HG03378 (cell line): Measurements from ENCODE around the gene TOM1L2.

Experiments
- ATAC-seq: cut with Tn5 transposase; IDR thresholded peaks from one replicate; pipeline ENCODE4 v1.9.1; 2021; ENCODE audit warnings: mild to moderate bottlenecking, moderate library complexity; ENCODE audit not compliant: unreplicated experiment

The TOM1L2 gene

DNA sequence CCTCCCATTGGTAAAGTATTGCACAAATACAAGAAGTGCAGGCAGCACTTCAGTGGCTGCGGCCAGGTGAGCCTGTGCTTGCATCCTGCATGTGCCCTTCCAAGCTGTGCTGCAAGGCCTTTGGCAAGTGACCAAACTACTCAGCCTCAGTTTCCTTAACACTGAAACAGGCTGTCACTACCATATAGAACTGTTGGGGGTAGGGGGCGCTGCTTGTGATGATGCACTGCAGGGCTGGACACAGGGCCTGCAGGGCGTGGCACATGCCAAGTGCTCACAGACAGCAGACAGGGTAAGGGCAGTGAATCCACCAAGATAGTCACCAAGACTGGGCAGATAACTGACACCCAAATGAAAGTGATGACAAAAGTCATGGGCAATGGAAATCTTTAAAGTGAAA, 69.8 kb downstream of the TOM1L2 start:
- ATAC-seq, result no peak

- no peak for ATAC-seq
These were observed 71.3 kb downstream of the TOM1L2 start for GRCh38 chr17:17900615-17901520.

DNA sequence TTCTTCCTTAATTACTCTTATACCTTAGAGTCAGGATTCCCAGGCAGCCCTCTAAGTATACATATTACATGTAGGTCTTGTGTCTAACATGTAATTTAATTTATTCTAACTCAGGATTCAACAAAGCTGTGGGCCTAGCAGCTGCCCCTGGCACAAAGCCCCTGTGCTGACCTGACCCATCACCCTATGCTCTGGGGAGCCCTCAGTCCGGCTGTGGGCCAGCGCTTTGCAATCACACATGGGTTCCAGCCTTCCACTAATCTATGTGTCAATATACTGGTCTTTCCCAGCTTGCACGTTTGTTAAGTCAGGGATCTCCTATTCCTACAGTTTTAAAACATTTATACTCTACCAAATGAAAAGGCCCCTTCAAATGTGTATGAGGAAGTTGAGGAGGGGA, 72.7 kb downstream of the TOM1L2 start:
- no peak for ATAC-seq

GRCh38 chr17:17898673-17899072, 73.5 kb downstream of the TOM1L2 start:
- no peak for ATAC-seq

DNA sequence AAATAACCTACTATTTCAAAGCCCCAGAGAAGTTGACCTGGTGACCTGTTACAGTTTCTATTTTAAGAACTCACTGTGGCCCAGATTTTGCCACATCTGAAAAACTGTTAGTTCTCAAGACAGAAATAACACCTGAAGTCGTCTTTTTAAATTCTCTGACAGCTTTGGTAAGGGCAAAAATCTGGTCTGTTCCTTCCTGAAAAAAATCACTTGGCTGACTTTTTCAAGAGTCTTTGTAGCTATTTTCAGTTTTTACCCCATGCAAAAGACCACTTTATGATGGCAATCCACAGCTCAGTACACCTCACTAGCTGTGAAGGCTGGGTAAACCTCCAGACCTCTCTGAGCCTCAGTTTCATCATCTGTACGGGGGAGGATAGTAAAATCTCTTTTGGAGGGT, 74.8 kb downstream of the TOM1L2 start:
- no peak for ATAC-seq

DNA sequence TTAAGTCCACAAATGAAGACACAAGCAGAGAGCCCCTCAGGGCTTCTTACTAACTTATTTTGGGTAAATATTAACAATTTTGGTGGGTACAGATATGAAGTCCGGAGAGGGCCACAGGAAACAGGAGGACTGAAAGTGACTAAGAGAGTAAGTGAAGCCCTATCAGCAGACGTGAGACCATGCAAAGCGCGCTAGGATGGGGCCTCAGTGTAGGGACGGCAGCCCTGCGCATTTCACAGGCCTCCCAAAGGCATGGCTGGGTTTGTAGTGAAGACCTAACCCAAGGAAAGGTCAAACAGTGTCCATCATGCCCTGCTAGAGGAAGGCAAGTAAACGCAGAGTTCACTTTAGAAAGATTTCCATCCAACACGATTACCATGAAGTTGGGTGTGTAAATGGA, 75.5 kb downstream of the TOM1L2 start:
- ATAC-seq, result no peak

GRCh38 chr17:17893801-17894644, 78.2 kb downstream of the TOM1L2 start:
- no peak for ATAC-seq

- no peak for ATAC-seq
These were observed 79.5 kb downstream of the TOM1L2 start for GRCh38 chr17:17892731-17893130.

DNA sequence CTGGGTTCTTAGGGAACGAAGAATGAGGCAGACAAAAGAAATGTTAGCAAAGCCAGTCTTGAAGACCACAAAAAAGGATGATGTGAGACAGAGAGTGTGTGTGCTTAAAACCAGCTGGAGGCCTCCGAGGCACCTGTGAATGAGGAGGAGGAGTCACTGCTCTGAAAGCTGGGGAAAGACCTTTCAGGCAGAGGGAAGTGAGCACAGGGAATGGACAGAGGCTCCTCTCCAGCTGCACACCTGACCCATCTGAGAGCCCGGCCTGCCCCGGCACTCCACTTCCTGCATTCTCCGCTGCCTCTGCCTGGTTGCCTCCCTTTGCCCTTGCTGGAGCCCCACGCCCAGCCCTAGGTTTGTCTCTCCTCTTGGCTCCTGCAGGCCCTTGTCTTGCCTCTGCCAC, 80.2 kb downstream of the TOM1L2 start:
- ATAC-seq, result no peak

- ATAC-seq, result no peak
These were observed 81.1 kb downstream of the TOM1L2 start for GRCh38 chr17:17890773-17891759.

- no peak for ATAC-seq
These were observed 82.3 kb downstream of the TOM1L2 start for GRCh38 chr17:17889922-17890321.

DNA sequence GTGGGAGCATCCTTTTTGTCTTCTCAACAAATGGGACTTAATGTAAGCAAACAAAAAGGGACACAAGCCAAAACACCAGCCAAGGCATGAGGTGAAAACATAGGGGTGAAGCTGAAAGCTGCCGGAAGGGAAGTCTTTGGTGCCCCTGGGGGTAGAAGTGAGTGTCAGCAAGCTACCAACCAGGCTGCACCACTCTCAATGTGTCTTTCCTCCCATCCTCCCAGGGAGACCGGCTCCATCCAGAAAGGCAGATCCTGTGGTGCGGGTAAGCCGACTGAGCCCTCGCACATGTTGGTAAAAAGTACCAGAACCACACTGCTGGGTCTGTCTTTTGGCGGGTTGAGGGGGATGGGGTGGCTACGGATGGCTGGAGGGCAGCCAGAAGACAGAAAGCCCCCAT, 83.4 kb downstream of the TOM1L2 start:
- ATAC-seq, result no peak

GRCh38 chr17:17888371-17888770, 83.8 kb downstream of the TOM1L2 start:
- ATAC-seq, result no peak

GRCh38 chr17:17887752-17888304, 84.4 kb downstream of the TOM1L2 start:
- ATAC-seq, result no peak

DNA sequence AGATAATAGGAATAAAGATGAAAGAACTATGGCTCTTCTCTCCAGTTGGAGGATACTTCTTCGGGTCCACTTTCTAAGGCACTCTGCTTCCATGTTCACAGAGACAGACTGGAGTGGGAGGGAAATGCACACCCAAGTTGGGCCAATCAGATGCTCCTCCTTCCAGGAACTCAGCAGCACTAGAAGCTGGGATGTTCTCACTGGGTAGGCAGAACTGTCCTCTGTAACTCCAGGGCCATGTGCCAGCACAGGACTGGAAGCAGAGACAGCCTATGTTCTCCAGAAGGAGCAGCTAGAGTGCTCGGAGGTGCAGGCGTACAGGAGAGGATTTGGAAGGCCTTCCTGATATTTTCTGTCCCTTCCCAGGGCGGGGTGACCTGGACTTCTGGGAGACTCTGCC, 85.5 kb downstream of the TOM1L2 start:
- ATAC-seq, result no peak

DNA sequence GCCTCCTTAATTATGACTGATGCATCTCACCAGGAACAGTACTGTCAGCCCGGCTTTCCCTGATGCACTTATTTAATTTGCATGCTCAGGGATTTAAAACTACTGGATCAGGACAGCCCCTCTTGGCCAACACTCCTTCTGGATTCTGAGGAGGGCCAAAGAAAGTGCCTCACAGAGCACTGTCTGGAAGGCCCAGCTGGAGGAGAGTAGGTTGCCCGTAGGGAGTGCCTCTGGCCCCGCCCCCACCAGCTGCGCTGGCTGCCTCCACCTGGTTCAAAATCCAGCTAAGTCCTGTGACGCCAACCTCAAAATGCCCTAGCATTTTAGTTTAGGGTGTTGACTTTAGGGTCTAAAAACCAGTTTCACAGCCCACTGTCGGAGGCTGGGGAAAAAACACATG, 86.0 kb downstream of the TOM1L2 start:
- ATAC-seq, result no peak

DNA sequence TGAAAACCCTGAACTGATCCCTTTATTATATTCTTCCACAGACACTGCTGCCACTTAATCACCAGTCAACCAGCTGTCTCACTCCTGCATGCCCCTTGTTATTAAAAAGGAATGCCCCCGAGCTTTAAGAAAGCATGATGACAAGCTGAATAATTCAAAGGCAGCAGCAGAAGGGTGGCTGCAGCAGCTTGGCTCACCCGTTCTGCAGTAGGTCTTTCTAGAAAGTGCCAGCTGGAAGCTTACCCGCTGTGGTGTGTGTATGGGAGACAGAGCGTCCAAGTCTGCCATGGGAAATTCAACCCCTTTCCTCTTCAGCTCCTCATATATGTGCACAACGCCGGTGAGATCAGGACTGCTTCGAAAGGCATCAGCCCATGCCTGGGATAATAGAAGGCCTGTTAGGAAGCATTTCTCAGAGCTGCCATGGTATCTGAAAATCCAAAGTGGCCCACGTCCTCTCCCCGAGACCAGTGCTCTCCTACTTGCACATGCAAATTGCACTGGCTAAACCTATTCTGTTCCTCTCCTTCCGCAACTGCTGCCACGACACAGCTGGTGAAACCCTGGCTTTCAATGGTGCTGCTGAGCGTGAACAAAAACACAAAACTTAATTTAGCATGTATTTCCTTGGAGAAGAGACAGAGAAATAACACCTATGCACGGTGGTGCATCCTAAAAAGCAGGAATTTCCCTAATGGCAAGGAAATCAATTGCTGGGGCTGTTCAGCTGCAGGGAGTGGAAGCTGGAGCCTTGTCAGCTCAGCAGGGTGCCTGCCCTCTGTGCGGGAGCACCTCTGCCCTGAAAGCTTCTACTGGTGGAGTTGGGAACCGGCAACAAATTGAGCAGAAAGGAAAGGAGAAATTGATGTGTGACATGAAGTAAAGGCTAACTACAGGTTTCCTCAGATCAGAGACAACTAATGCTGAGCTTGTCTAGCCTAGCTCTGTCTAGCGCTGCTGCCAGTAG, 87.5 kb downstream of the TOM1L2 start:
- ATAC-seq, result no peak

DNA sequence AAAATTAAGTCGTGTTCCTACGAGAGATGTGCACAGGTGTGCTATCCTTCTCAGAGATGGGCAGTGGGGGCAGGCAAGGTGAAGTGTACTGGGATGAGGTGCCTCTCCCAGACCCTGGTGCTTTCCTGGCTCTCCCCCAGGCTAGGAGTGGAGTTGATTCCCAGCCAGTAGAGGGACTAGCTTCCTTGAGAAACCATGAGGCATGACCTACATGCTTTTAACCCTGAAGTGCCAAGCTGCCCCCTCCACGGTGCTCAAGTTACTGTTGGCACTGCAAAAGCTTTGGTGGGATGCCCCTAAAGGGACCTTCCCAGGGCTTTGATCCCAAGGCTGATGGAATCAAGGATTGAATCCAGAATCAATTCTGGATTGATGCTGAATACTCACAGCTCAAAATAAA, 88.4 kb downstream of the TOM1L2 start:
- no peak for ATAC-seq

GRCh38 chr17:17882082-17882581, 90.1 kb downstream of the TOM1L2 start:
- no peak for ATAC-seq
